ENCODE results near the gene CA10.

DNA sequence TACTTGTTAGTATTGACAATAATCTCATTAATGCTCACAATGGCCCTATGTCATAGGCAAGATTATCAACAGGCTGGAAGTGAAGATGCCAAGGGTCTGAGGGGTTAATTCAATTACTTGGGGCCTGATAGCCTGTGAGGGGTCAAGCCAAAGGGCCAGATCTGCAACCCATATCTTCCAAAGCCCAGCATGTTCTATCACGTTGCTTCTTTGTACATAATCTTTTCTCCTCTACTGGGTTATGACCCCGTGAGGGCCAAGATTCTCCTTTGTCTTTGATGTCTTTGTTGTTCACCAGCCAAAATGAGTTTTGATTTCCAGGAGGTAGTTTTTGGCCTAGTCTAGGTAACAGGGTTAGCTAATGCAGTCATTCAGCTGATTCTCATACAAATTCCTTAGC is 551.0 kb downstream of the CA10 start:
- TF ChIP-seq, protein P1, sequence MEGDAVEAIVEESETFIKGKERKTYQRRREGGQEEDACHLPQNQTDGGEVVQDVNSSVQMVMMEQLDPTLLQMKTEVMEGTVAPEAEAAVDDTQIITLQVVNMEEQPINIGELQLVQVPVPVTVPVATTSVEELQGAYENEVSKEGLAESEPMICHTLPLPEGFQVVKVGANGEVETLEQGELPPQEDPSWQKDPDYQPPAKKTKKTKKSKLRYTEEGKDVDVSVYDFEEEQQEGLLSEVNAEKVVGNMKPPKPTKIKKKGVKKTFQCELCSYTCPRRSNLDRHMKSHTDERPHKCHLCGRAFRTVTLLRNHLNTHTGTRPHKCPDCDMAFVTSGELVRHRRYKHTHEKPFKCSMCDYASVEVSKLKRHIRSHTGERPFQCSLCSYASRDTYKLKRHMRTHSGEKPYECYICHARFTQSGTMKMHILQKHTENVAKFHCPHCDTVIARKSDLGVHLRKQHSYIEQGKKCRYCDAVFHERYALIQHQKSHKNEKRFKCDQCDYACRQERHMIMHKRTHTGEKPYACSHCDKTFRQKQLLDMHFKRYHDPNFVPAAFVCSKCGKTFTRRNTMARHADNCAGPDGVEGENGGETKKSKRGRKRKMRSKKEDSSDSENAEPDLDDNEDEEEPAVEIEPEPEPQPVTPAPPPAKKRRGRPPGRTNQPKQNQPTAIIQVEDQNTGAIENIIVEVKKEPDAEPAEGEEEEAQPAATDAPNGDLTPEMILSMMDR (IDR thresholded peaks at IDR 0.05) = no peak
- no peak for TF ChIP-seq EZH2 (IDR thresholded peaks at IDR 0.05; ENCODE audit: borderline replicate concordance, insufficient read depth, low read depth, low read length, poor library complexity, severe bottlenecking)
